SU-DHL-6 (cell line): ENCODE results near the gene NOP53.

Source experiments
- CTCF ChIP-seq: fragments of 200-600 bp; sonication (generic); IDR thresholded peaks from one replicate; pipeline ENCODE4 v1.5.1; 2017; ENCODE audit warnings: antibody characterized with exemption, mild to moderate bottlenecking, low read length, moderate library complexity; ENCODE audit not compliant: insufficient read depth, poor library complexity, severe bottlenecking
- EZH2phosphoT487 ChIP-seq: fragments of 200-600 bp; sonication (generic), shearing (Covaris generic); conservative IDR thresholded peaks from 2 replicates; pipeline ENCODE4 v1.6.1; 2018; ENCODE audit warnings: mild to moderate bottlenecking, antibody characterized with exemption, low read length, moderate library complexity, mixed read lengths

- TF ChIP-seq CTCF (peak; percentile 86), EZH2phosphoT487 (no peak)
Observed at GRCh38 chr19:47697863-47698609, 47.3 kb upstream of the NOP53 start.
